GM21576 (cell line): ENCODE measurements around the gene ACSL6.

Source experiments
- ATAC-seq: cut with Tn5 transposase; IDR thresholded peaks from one replicate; pipeline ENCODE4 v1.9.1; 2021; ENCODE audit warnings: mild to moderate bottlenecking, moderate library complexity; ENCODE audit not compliant: unreplicated experiment

ACSL6 gene

DNA sequence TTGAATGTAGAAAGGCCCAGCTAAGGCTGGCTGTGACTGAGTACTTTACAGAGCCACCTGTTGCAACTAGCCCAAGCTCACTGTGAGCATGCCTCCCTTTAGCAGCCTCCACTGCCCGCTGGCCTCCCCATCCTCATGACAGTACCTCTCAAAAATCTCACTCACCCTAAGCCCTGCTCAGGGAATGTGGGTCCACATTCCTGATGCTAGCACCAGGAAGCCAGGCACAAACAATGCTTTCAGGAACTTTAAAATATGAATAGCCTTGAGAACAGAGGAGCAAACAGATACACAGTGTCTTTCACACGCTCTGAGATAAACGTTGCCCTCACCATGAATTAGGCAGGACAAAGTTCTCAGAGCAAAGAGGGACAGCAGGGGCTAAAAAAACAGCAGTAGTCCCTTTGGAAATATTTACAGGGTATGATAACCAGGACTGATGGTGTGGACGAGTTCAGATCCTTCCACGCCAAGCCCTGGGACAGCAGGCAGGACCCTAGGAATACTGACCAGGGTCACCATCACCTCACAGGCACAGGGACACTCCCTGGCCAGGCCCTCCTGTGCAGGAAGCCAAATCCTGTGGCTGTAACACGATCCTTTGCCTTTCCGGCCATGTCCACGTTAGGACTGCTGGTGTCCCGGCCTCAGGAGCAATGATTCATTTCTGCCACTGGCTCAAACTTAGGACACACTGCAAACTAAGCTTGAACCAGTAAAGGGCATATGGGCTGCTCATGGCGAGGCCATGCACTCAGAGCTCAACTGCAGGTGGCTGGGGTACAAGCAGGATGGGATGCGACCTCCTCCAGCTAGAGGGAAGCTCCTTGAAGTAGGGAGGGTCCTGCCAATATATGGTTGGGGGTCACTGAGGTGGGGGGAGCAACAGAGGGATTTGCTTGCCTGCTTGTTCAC, 9.6 kb downstream of the ACSL6 start:
- no peak for ATAC-seq

GRCh38 chr5:132000677-132001453, 10.6 kb downstream of the ACSL6 start:
- no peak for ATAC-seq

DNA sequence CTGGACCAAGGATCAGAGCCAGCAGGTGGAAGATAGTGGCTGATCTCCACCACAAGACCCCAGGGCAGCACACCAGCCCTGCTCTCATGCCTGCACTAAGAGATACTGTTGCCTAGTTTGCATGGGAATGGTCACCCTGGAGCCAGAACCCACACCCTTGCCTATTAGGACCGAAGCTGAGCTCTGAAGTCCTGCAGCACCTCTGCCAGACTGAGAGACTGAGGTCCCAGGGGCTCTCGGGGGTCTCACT, 11.3 kb downstream of the ACSL6 start:
- no peak for ATAC-seq

- no peak for ATAC-seq
Observed at GRCh38 chr5:131999441-132000240, 11.8 kb downstream of the ACSL6 start.

DNA sequence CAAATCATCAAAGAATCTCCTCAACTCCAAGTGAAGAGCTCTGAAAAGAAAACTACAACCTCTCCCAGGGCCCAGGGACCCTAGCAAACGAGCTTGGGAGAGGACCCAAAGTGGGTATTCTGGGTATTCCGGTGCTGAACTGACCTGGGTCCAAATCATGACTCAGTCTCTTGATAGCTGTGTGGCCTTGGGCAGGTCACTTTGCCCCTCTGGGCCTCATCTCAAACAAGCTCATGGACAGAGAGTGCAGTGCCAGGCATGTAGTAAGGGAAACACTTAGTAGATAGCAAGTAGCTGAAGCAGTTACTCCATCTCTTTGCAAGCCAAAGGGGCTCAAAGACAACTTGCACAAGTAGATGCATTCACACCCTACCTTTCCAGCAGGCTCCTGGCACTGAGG, 12.4 kb downstream of the ACSL6 start:
- no peak for ATAC-seq

DNA sequence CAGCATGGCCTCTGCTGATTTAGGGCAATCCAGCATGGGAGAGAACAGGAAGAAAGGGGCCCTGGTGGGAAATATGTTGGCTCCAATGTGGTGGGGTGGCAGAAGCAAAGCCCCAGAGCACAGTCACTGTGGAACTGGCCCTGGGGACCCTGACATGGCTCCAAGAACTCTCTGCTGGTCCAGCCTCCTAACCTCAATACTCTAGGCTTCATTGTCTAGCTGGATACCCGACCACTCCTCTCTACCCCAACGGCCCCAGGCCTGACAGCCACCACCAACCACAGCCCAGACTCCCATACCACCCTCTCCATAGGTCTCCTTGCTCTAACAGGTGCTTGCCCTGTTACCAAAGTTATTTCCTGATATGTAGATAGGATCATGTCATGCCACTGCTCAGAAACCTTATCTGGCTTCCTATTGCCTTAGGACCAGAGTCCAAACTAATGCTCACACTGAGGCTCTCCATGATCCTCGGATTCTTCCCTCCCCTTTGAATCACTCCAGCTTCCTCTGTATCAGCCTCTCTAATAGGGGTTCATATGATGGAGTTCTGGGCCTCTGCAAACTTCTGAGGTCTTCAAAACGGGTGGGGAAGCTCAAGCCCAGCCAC, 12.9 kb downstream of the ACSL6 start:
- ATAC-seq: no peak

DNA sequence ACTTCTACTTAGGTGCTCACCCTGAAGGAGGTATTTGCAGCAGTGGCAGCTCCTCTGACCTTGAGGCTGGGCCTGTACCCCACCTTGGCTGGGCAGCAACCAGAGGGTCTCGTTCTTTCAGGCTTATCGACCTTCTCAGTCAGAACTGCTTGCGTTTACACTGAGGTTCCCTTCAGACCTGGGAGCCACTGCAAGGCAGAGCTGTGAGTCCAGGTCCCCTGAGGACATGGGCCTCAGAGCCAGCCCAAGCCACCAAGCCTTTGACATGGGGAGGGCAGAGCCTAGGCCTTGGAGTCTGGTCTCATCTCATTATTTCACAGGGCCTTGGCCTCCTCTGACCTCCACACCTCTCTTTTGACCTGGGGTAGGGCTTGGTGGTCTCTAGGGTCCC, 13.7 kb downstream of the ACSL6 start:
- no peak for ATAC-seq

- no peak for ATAC-seq
Observed at GRCh38 chr5:131997026-131997726, 14.3 kb downstream of the ACSL6 start.

GRCh38 chr5:131996210-131997025, 15.0 kb downstream of the ACSL6 start:
- no peak for ATAC-seq

DNA sequence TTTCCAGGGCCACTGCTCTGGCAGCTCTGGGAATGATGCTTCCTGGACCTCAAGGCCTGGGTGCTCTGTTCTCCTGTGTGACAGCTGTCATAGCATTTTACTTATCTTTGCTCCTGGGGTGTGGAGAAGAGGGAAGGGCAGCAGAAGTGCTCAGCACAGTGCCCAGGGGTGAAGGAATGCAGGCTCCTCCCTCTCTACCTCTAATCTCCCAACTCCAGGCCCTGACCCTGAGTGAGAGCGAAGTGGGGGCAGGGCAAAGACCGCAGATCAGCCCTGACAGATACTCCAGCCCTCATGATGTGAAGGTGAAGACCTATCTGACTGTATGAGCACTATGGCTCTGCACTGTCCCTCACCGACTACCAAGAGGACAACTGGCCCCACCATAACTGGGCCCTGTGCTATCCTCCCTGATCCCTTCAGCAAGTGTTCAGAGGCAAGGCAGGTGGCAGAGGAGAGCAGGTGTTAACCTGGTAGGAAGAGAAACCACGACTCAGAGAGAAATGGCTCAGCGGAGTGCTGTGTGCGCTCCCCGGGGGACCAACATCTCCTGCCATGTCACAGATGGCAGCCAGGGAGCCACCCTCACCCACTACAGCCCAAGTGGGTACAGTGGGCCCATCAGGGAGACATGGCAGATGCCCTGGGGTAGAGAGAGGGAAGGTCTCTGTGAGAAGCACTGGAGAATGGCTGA, 16.8 kb downstream of the ACSL6 start:
- ATAC-seq: peak; percentile 35

- no peak for ATAC-seq
Observed at GRCh38 chr5:131994090-131994489, 17.4 kb downstream of the ACSL6 start.

DNA sequence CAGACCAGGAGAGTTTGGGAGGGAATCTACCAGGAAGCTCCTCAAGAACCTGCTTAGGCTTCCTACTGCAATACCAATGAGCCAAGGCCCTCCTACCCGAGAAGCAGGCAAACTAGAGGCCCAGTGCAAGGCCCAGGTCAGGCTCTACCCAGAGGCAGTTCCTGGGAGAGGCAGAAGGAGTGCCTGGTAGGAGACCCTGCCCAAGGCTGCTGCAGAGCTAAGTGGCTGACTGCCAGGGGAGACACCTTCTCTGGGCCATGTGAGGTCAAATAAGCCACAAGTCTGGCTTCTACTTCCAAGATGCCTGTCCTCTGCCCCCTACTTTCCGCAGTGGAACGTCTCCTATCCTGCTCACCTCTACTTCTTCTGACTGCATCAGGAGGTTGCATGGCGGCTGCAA, 17.8 kb downstream of the ACSL6 start:
- ATAC-seq: no peak

GRCh38 chr5:131992370-131992769, 19.1 kb downstream of the ACSL6 start:
- no peak for ATAC-seq

GRCh38 chr5:131991593-131992324, 19.7 kb downstream of the ACSL6 start:
- no peak for ATAC-seq

DNA sequence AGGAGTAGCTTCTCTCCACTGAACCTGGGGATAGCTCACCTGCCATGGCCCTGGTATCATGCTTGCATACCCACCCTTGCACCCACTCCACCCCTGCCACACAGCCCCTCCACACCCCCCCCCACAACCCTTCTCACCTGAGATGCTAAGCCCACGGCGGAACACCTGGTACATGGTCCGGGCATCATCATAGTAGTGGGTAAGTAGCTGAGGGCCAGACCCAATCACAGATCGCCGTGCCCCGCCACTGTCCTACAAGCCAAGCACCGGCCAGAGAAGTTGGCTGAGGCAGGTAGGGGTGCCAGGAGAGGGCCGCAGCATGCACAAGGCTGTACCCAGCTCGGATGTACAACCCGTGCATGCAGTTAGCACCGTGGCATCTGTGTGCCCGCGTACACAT, 20.7 kb downstream of the ACSL6 start:
- ATAC-seq: no peak

DNA sequence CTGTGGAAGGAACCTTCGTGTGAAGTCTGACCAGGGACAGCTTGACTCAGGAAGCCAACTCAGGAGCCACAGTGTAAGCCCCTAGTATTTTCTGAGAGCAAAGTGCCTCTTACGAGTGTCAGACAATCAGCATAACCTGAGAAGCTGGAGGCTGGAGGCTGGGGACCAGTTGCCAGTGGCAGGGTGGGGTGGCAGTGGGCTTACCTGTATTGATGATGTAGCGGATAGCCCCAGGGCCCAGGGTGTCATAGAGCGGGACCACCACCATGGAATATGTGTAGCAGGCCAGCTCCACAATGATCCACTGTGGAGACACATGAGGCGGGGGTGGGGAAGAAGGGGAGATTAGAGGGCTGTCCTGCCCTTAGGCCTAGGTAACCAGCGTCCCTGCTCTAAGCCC, 22.9 kb downstream of the ACSL6 start:
- ATAC-seq: no peak

DNA sequence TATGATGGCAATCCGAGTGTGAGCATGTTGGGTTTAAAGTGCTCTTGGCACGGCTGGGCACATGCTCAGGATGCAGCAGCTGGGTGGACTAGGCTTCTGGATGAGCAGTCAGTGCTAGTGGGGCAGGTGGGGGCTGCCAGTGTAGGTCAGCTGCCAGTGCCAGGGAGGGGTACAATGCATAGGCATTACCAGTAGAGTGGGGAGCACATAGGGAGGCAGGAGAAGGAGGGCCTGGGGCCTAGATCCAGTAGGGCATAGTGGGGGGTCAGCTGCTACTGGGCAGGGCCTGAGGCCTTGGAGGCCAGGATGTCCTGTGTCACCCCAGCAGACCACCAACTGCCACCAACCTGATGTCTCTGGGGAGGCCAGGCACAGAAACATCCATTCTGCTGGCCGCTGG, 24.2 kb downstream of the ACSL6 start:
- no peak for ATAC-seq

GRCh38 chr5:131986161-131986912, 25.1 kb downstream of the ACSL6 start:
- ATAC-seq: no peak
